Measurements from ENCODE around the gene APOE. TPM values are rescaled to one million over a fixed set of nuclear protein-coding genes. Genes with fewer than 3 reads are reported as not detected.

APOE gene
- total RNA-seq, 1 donor from 2014 or later: 13.1 TPM

DNA sequence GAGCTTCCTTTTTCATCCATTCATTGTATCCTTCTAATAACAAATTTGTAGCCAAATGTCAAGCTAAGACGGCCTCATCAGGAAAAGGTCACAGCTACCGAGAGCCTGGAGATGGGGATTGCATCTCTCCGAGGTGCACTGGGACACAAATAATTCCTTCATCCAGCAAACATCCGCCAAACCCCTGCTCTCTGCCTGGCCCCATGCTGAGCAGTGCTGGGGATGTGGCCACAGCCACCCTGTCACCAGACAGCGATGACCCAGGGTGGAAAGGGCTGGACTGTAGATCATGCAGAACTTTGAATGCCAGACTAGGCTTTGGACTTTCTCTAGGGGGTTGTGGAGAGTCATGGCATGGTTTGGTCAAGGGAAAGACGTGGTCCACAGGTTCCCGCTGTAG is 12.7 kb upstream of the APOE start:
- no peak for DNase-seq (ENCODE audit: low read depth, low spot score)
- peaks cover 33% of the 10 kb centered on the region for H3K4me1 Mint-ChIP-seq
- peaks cover 2% of the 10 kb centered on the region for H3K27me3 Mint-ChIP-seq (ENCODE audit: low read depth)
- peaks cover 3% of the 10 kb centered on the region for H3K9me3 Mint-ChIP-seq
- H3K36me3 Mint-ChIP-seq (ENCODE audit: low read depth): peaks cover 20% of the 10 kb centered on the region
- TF ChIP-seq, protein P1, sequence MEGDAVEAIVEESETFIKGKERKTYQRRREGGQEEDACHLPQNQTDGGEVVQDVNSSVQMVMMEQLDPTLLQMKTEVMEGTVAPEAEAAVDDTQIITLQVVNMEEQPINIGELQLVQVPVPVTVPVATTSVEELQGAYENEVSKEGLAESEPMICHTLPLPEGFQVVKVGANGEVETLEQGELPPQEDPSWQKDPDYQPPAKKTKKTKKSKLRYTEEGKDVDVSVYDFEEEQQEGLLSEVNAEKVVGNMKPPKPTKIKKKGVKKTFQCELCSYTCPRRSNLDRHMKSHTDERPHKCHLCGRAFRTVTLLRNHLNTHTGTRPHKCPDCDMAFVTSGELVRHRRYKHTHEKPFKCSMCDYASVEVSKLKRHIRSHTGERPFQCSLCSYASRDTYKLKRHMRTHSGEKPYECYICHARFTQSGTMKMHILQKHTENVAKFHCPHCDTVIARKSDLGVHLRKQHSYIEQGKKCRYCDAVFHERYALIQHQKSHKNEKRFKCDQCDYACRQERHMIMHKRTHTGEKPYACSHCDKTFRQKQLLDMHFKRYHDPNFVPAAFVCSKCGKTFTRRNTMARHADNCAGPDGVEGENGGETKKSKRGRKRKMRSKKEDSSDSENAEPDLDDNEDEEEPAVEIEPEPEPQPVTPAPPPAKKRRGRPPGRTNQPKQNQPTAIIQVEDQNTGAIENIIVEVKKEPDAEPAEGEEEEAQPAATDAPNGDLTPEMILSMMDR (conservative IDR thresholded peaks at IDR 0.05): no peak
- peak overlapping the region; percentile 21 for H3K27ac Mint-ChIP-seq (ENCODE audit: unreplicated experiment)
- peak overlapping the region; percentile 92 for H3K4me3 Mint-ChIP-seq

DNA sequence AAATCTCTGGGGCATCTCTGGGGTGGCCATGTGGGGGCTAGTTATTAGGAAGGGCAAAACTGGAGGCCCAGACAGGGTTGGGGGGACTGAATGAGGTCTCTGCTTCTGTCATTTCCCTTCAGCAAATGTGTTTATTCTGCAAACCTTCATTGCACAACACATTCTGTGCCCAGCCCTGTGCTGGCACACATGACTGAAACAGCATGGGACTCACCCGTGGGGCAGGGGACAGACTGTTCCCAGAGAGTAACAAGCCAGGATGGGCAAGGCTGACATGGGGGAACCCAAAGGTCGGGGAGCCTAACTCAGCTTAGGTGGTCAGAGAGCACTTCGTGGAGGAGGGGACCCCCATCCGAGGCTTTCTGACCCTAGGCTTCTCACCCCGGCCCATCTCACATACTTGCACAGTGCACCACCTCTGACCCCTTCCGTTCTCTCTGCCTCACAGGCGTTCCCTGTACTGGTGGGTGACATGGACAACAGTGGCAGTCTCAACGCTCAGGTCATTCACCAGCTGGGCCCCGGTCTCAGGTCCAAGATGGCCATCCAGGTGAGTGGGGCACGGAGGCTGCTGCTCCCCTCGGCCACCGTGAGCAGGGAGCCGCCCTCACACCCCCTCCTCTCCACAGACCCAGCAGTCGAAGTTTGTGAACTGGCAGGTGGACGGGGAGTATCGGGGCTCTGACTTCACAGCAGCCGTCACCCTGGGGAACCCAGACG is 12.1 kb upstream of the APOE start:
- peaks cover 16% of the 10 kb centered on the region for H3K36me3 Mint-ChIP-seq (ENCODE audit: low read depth)

DNA sequence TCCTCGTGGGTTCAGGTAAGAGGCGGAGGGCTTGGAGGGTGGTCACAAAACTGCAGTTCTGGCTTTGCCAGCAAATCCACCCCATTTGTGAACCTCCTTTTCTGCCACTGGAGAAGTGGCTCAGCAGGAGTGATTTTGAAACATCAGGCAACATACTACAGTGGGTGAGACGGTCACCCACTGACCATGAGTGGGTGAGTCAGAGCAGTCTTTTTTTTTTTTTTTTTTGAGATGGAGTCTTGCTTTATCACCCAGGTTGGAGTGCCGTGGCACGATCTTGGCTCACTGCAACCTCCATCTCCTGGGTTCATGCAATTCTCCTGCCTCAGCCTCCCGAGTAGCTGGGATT is 11.6 kb upstream of the APOE start:
- peaks cover 31% of the 10 kb centered on the region for H3K4me1 Mint-ChIP-seq
- H3K27me3 Mint-ChIP-seq (ENCODE audit: low read depth): peaks cover 2% of the 10 kb centered on the region
- no peak overlapping the region for H3K27ac Mint-ChIP-seq (ENCODE audit: unreplicated experiment)
- peaks cover 3% of the 10 kb centered on the region for H3K9me3 Mint-ChIP-seq
- DNase-seq (ENCODE audit: low read depth, low spot score): no peak
- peaks cover 16% of the 10 kb centered on the region for H3K36me3 Mint-ChIP-seq (ENCODE audit: low read depth)
- H3K4me3 Mint-ChIP-seq: no peak overlapping the region
- TF ChIP-seq, protein P1 (conservative IDR thresholded peaks at IDR 0.05): no peak

More for the DNA sequence above, 12.1 kb upstream of the APOE start:
- Mint-ChIP-seq H3K27ac (ENCODE audit: unreplicated experiment) (no peak overlapping the region), H3K27me3 (ENCODE audit: low read depth) (peaks cover 2% of the 10 kb centered on the region), H3K4me3 (peak overlapping the region; percentile 92), H3K9me3 (peaks cover 3% of the 10 kb centered on the region), H3K4me1 (peaks cover 33% of the 10 kb centered on the region)
- TF ChIP-seq, protein P1 (conservative IDR thresholded peaks at IDR 0.05): no peak
- no peak for DNase-seq (ENCODE audit: low read depth, low spot score)

DNA sequence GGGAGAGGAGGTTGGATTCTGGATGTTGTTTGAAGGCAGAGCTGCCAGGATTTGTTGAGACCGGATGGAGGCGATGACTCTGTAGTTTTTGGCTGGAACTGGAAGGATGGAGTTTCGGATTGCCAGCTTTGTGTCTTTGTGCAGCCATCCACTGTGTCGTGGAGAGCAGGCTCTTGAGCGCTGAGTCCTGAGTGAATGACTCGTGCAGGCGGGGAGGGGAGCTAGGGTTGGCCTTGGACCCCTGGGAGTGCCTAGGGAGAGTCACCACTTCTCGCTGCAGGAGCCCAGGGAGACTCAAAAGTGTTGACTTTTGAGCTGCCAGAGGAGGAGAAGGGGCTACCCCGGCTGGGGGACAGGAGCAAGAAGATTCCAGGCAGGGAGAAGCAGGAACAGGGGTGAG is 10.7 kb upstream of the APOE start:
- H3K4me3 Mint-ChIP-seq: peak overlapping the region; percentile 62
- H3K27me3 Mint-ChIP-seq (ENCODE audit: low read depth): peaks cover 2% of the 10 kb centered on the region

DNA sequence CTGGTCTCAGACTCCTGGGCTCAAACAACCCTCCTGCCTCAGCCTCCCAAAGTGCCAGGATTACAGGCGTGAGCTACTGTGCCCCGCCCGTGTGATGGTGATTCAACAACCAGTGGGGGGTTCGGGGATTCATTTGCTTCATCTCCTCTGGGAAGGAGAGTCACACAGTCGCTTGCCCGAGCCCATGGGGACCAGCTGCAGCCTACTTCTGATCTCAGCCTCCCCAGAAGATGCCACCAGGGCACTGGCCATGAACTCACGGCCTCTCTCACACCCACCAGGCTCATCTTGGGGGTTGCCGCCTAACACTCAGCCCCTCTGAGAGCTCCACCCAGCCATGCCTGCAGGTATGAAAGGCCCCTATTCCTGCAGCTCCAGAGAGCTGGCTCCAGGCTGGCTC is 7.8 kb upstream of the APOE start:
- no peak for DNase-seq (ENCODE audit: low read depth, low spot score)
- TF ChIP-seq, protein P1 (conservative IDR thresholded peaks at IDR 0.05): no peak
- no peak overlapping the region for H3K4me3 Mint-ChIP-seq
- no peaks in the 10 kb centered on the region for H3K9me3 Mint-ChIP-seq
- peaks cover 4% of the 10 kb centered on the region for H3K4me1 Mint-ChIP-seq
- H3K27me3 Mint-ChIP-seq (ENCODE audit: low read depth): no peaks in the 10 kb centered on the region
- peaks cover 8% of the 10 kb centered on the region for H3K36me3 Mint-ChIP-seq (ENCODE audit: low read depth)
- H3K27ac Mint-ChIP-seq (ENCODE audit: unreplicated experiment): no peak overlapping the region

More for the DNA sequence above, 10.7 kb upstream of the APOE start:
- no peak overlapping the region for H3K27ac Mint-ChIP-seq (ENCODE audit: unreplicated experiment)
- peaks cover 14% of the 10 kb centered on the region for H3K36me3 Mint-ChIP-seq (ENCODE audit: low read depth)
- peaks cover 3% of the 10 kb centered on the region for H3K9me3 Mint-ChIP-seq
- no peak for DNase-seq (ENCODE audit: low read depth, low spot score)
- TF ChIP-seq, protein P1 (conservative IDR thresholded peaks at IDR 0.05): no peak
- H3K4me1 Mint-ChIP-seq: peaks cover 28% of the 10 kb centered on the region
